H1 (cell line): Measurements from ENCODE around the gene PAK6. TPM values are rescaled to one million over a fixed set of nuclear protein-coding genes. Genes with fewer than 3 reads are reported as not detected.

Experiments used
- ATF2 ChIP-seq: IDR thresholded peaks from 2 replicates; pipeline ENCODE4 v1.6.1; 2012; ENCODE audit warnings: low read length, inconsistent platforms
- EGR1 ChIP-seq: IDR thresholded peaks from 2 replicates; pipeline ENCODE4 v1.6.1; 2011; ENCODE audit warnings: low read depth, low read length, borderline replicate concordance
- RFX5 ChIP-seq: IDR thresholded peaks from 2 replicates; pipeline ENCODE4 v1.6.1; 2011; ENCODE audit warnings: low read depth, low read length, improper control_type of control experiment, borderline replicate concordance
- polyA plus RNA-seq, 7 experiments: library from polyadenylated mRNA; depleted of rRNA in 3 of 7; stranded (reverse) in 5 of 7; unstranded in 2 of 7; fragments of >200 nt in 5 of 7; fragments of 200-250 nt in 2 of 7; gene quantifications; 1 replicate in 5 of 7; 2 replicates in 1 of 7; 4 replicates in 1 of 7; pipeline versions ENCODE4 v1.2.1 to v1.2.3, GENCODE V29; 2011 to 2013; ENCODE audit warnings: missing spikeins in 2 of 7, mixed read lengths in 2 of 7
- total RNA-seq: library from RNA; stranded (reverse); fragmentation: NEBNext Ultra II Directional; extraction: Animal tissue kit (Norgen Biotek cat#: 25700); gene quantifications from 2 replicates; pipeline ENCODE4 v1.2.1, GENCODE V29; 2021
- TF ChIP-seq, protein P1 (sequence below), 3 experiments: IDR thresholded peaks; 1 replicate in 2 of 3; 2 replicates in 1 of 3; pipeline versions ENCODE4 v1.5.1 to v1.6.1; 2011; ENCODE audit warnings: low read length in 3 of 3, mild to moderate bottlenecking in 3 of 3, inconsistent platforms in 2 of 3, low read depth in 1 of 3, moderate library complexity in 1 of 3; ENCODE audit not compliant: insufficient read depth in 1 of 3; ENCODE audit errors: control extremely low read depth in 1 of 3

Gene PAK6
- total and polyA plus RNA-seq, 2 of the 8 experiments (the other 6 are each of a cell fraction or from before 2014, with no cell fraction given) = 6.9 to 9.4 TPM

GRCh38 chr15:40247406-40247971, 8.6 kb downstream of the PAK6 start (continued):
- TF ChIP-seq ATF2 = no peak
- TF ChIP-seq EGR1 = no peak
- TF ChIP-seq, protein P1, sequence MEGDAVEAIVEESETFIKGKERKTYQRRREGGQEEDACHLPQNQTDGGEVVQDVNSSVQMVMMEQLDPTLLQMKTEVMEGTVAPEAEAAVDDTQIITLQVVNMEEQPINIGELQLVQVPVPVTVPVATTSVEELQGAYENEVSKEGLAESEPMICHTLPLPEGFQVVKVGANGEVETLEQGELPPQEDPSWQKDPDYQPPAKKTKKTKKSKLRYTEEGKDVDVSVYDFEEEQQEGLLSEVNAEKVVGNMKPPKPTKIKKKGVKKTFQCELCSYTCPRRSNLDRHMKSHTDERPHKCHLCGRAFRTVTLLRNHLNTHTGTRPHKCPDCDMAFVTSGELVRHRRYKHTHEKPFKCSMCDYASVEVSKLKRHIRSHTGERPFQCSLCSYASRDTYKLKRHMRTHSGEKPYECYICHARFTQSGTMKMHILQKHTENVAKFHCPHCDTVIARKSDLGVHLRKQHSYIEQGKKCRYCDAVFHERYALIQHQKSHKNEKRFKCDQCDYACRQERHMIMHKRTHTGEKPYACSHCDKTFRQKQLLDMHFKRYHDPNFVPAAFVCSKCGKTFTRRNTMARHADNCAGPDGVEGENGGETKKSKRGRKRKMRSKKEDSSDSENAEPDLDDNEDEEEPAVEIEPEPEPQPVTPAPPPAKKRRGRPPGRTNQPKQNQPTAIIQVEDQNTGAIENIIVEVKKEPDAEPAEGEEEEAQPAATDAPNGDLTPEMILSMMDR (IDR thresholded peaks at IDR 0.05; ENCODE audit: control extremely low read depth in 1 of 3, insufficient read depth in 1 of 3, low read depth in 1 of 3, low read length in 3 of 3) = no peak
- no peak for TF ChIP-seq RFX5
- TF ChIP-seq, all 59 proteins: peak for 0
